Measurements from ENCODE around the gene DAZAP1. TPM values are rescaled to one million over a fixed set of nuclear protein-coding genes. Genes with fewer than 3 reads are reported as not detected.
"Not testable (repeated sequence)": the region's sequence is repeated elsewhere in the genome, so short reads cannot be mapped to it uniquely, and the experiment has no call there.

Gene DAZAP1
- total RNA-seq, 1 experiment from 2014 or later: 177 TPM

DNA sequence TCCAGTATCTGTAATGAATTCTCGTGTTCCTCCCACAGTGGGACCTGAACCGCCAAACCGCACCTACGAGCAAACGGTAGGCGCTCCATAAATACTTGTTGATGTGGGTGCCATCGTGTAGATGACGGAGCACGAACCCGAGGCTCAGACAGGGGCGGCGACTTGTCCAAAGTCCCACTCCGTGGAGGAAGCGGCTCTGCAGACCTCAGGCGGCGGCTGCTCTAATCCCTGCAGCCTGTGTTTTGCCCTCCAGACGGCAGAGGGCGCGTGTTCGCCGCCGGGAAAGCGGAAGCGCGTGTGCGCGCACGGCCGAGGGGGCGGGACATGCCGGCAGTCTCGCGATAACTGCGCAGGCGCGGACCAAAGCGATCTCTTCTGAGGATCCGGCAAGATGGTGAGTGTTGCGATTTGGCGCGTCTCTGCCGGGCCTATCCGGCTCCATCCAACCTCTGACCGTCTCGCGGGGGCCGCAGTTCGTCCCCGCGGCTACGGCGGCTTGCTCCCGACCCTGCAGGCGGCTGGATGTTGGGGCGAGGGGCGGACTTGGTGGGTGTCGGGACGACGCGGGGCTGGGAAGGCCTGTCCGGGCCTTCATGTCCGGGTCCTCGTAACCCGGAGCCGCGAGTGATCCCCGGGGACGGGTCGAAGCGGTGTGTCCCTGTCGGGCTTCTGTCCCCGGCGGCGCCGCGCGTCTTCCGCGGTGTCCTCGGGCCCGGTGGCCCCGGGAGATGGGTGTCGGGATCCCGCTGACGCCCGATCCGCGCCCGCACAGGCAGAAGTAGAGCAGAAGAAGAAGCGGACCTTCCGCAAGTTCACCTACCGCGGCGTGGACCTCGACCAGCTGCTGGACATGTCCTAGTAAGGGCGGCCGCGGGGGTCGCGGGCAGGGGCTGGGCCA lies 30.9 kb downstream of the DAZAP1 start, which contains the start of gene RPS15:
Gene RPS15, plus strand, starts transcription at position 362 of the 898 bp plus-strand sequence. Its CDS starts 30 bp downstream, at position 392.
- H3K79me2 ChIP-seq (ENCODE audit: low read length): peaks cover 37% of the 10 kb centered on the region
- H3F3A ChIP-seq (ENCODE audit: low read length, unreplicated experiment): peaks cover 6% of the 10 kb centered on the region
- TSS peak; percentile 62 for BruUV-seq (replicated peaks)
- DNase-seq: peak; percentile 90
- H4K20me1 ChIP-seq (ENCODE audit: low read length): peaks cover 31% of the 10 kb centered on the region
- TF ChIP-seq, protein P1, sequence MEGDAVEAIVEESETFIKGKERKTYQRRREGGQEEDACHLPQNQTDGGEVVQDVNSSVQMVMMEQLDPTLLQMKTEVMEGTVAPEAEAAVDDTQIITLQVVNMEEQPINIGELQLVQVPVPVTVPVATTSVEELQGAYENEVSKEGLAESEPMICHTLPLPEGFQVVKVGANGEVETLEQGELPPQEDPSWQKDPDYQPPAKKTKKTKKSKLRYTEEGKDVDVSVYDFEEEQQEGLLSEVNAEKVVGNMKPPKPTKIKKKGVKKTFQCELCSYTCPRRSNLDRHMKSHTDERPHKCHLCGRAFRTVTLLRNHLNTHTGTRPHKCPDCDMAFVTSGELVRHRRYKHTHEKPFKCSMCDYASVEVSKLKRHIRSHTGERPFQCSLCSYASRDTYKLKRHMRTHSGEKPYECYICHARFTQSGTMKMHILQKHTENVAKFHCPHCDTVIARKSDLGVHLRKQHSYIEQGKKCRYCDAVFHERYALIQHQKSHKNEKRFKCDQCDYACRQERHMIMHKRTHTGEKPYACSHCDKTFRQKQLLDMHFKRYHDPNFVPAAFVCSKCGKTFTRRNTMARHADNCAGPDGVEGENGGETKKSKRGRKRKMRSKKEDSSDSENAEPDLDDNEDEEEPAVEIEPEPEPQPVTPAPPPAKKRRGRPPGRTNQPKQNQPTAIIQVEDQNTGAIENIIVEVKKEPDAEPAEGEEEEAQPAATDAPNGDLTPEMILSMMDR (conservative IDR thresholded peaks at IDR 0.05; ENCODE audit: low read depth, low read length): peak; percentile 75
- TF ChIP-seq EZH2phosphoT487 (IDR thresholded peaks at IDR 0.05; ENCODE audit: borderline replicate concordance, low read length) (no peak), EZH2 (IDR thresholded peaks at IDR 0.05; ENCODE audit: low read length, unreplicated experiment) (no peak)
- ChIA-PET POLR2A (ENCODE audit: unreplicated experiment) (no interaction called here), CTCF (no interaction called here)
- peak within 1 kb of the TSS; percentile 61 for H3K27ac ChIP-seq (ENCODE audit: low read length)
- H3K4me3 ChIP-seq (ENCODE audit: low read length): peak within 1 kb of the TSS; percentile 78
- intact Hi-C loops (cut with micrococcal nuclease): no loop called here
- peaks cover 30% of the 10 kb centered on the region for H3K36me3 ChIP-seq (ENCODE audit: low read depth, low read length)
- H3K9me3 ChIP-seq (ENCODE audit: low read length): no peaks in the 10 kb centered on the region
- peak within 1 kb of the TSS; percentile 100 for H3K9ac ChIP-seq (ENCODE audit: low read length)
- ATAC-seq: peak; percentile 78
- peak within 1 kb of the TSS; percentile 71 for H2AFZ ChIP-seq (ENCODE audit: low read length)
- H3K4me2 ChIP-seq (ENCODE audit: low read length): peak within 1 kb of the TSS; percentile 95
- H3K27me3 ChIP-seq (ENCODE audit: low read length): no peaks in the 10 kb centered on the region
- peaks cover 11% of the 10 kb centered on the region for H3K4me1 ChIP-seq (ENCODE audit: insufficient read depth, low read length)
- no peaks in the 10 kb centered on the region for H3K9me2 ChIP-seq (replicated peaks; ENCODE audit: low read length)

DNA sequence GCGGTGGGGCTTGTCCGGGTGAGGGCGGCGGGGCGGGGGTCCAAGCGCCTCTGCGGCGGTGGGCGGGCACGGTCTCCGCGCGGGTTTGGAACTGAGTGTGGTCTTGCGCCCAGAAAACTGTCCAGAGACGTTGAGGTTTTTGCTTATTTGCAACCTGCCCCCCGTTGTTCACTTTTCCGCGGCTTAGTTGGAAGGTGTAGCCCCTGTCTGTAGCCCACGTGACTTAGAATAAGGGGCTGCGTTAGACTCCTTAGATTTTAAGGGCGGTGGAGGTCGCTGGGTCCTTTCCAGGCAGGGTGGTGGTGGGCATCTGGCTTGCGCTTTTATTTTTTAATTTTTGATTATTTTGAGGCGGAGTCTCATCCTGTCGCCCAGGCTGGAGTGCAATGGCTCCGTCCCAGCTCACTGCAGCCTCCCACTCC lies 31.6 kb downstream of the DAZAP1 start:
- TF ChIP-seq, protein P1 (conservative IDR thresholded peaks at IDR 0.05; ENCODE audit: low read depth, low read length): no peak
- TF ChIP-seq EZH2phosphoT487 (IDR thresholded peaks at IDR 0.05; ENCODE audit: borderline replicate concordance, low read length) (no peak), EZH2 (IDR thresholded peaks at IDR 0.05; ENCODE audit: low read length, unreplicated experiment) (no peak)
- no peak for ATAC-seq
- CTCF ChIA-PET: no interaction called here

DNA sequence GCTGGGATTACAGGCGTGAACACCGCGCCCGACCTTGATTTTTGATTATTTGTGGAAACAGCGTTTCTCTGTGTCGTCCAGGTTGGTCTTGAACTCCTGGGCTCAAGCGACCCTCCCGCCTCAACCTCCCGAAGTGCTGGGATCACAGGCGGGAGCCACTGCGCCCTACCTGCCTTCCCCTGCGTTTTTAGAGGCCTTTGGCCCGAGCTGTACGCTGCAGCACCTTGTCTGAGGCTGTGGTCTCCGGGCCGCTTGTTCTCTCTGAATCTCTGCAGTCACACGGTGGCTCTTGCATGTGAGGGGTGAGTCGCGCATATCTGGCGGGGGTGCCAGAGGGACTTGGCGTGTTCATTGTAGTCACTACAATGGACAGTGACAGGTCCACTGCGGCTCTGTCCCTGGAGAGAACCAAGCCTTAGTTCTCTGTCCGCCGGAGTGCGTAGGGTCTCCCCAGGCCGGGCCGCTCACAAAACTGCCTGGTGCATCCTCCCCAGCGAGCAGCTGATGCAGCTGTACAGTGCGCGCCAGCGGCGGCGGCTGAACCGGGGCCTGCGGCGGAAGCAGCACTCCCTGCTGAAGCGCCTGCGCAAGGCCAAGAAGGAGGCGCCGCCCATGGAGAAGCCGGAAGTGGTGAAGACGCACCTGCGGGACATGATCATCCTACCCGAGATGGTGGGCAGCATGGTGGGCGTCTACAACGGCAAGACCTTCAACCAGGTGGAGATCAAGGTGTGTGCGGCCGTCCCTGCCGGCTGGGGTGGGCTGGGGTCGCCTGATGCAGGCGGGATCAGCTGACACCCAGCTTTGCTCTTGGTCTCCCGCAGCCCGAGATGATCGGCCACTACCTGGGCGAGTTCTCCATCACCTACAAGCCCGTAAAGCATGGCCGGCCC lies 32.4 kb downstream of the DAZAP1 start:
- H2AFZ ChIP-seq (ENCODE audit: low read length); H3K27ac ChIP-seq (ENCODE audit: low read length); BruUV-seq (replicated peaks); DNase-seq; CTCF ChIA-PET; intact Hi-C loops (cut with micrococcal nuclease); H3K9me2 ChIP-seq (replicated peaks; ENCODE audit: low read length); H3F3A ChIP-seq (ENCODE audit: low read length, unreplicated experiment); H3K9me3 ChIP-seq (ENCODE audit: low read length); H3K27me3 ChIP-seq (ENCODE audit: low read length): not testable (repeated sequence)
- H3K9ac ChIP-seq (ENCODE audit: low read length): peak overlapping the region; percentile 100
- peaks cover 19% of the 10 kb centered on the region for H3K4me1 ChIP-seq (ENCODE audit: insufficient read depth, low read length)
- POLR2A ChIA-PET (ENCODE audit: unreplicated experiment): interaction anchor here (0.6 kb wide), 1 partner anchor 24 kb away, joined by 6 read pairs; no protein-coding TSS in a partner anchor
- peak overlapping the region; percentile 95 for H3K4me2 ChIP-seq (ENCODE audit: low read length)
- peak overlapping the region; percentile 78 for H3K4me3 ChIP-seq (ENCODE audit: low read length)
- H3K36me3 ChIP-seq (ENCODE audit: low read depth, low read length): peaks cover 30% of the 10 kb centered on the region
- peaks cover 37% of the 10 kb centered on the region for H3K79me2 ChIP-seq (ENCODE audit: low read length)
- 0 out of 2 replicates have a peak, but pooled peaks have one; percentile 7 for ATAC-seq
- peaks cover 31% of the 10 kb centered on the region for H4K20me1 ChIP-seq (ENCODE audit: low read length)

More for the DNA sequence above, 31.6 kb downstream of the DAZAP1 start:
- peak overlapping the region; percentile 95 for H3K4me2 ChIP-seq (ENCODE audit: low read length)
- H3K79me2 ChIP-seq (ENCODE audit: low read length): peaks cover 37% of the 10 kb centered on the region
- H3K9me3 ChIP-seq (ENCODE audit: low read length): no peaks in the 10 kb centered on the region
- no peak for DNase-seq
- BruUV-seq (replicated peaks): no TSS peak
- H3K9ac ChIP-seq (ENCODE audit: low read length): peak overlapping the region; percentile 100
- peaks cover 6% of the 10 kb centered on the region for H3F3A ChIP-seq (ENCODE audit: low read length, unreplicated experiment)
- intact Hi-C loops (cut with micrococcal nuclease): no loop called here
- peak overlapping the region; percentile 78 for H3K4me3 ChIP-seq (ENCODE audit: low read length)
- H2AFZ ChIP-seq (ENCODE audit: low read length): no peak overlapping the region
- POLR2A ChIA-PET (ENCODE audit: unreplicated experiment): no interaction called here
- peaks cover 16% of the 10 kb centered on the region for H3K4me1 ChIP-seq (ENCODE audit: insufficient read depth, low read length)
- H3K27ac ChIP-seq (ENCODE audit: low read length): peak overlapping the region; percentile 61
- H3K9me2 ChIP-seq (replicated peaks; ENCODE audit: low read length): no peaks in the 10 kb centered on the region
- peaks cover 31% of the 10 kb centered on the region for H4K20me1 ChIP-seq (ENCODE audit: low read length)
- no peaks in the 10 kb centered on the region for H3K27me3 ChIP-seq (ENCODE audit: low read length)
- H3K36me3 ChIP-seq (ENCODE audit: low read depth, low read length): peaks cover 30% of the 10 kb centered on the region
